ENCODE data around the gene SCAMP4.

The SCAMP4 gene

DNA sequence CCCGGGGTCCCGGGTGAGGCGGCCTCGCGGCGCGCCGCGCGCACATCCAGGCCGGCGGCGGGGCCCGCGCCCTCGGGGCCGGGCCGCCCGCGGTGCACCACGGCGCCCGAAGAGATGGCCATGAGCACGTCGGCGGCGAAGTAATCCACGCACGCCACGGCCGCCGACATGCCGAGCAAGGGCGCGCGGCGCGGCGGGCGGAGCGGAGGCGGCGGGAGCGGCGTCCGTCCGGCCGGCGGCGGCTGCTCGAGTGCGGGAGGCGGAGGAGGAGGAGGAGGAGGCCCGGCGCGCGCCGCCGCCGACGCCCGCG is 41.9 kb upstream of the SCAMP4 start, which contains the start of gene KLF16:
Gene KLF16, minus strand, starts transcription at position 252 of the 310 bp plus-strand sequence. Its CDS starts 82 bp downstream, at position 170.
- no peak for DNase-seq (ENCODE audit: low read depth)
- peak within 1 kb of the TSS; percentile 83 for H3K4me3 ChIP-seq (ENCODE audit: low read depth, low read length)
- TF ChIP-seq, protein P1, sequence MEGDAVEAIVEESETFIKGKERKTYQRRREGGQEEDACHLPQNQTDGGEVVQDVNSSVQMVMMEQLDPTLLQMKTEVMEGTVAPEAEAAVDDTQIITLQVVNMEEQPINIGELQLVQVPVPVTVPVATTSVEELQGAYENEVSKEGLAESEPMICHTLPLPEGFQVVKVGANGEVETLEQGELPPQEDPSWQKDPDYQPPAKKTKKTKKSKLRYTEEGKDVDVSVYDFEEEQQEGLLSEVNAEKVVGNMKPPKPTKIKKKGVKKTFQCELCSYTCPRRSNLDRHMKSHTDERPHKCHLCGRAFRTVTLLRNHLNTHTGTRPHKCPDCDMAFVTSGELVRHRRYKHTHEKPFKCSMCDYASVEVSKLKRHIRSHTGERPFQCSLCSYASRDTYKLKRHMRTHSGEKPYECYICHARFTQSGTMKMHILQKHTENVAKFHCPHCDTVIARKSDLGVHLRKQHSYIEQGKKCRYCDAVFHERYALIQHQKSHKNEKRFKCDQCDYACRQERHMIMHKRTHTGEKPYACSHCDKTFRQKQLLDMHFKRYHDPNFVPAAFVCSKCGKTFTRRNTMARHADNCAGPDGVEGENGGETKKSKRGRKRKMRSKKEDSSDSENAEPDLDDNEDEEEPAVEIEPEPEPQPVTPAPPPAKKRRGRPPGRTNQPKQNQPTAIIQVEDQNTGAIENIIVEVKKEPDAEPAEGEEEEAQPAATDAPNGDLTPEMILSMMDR (IDR thresholded peaks at IDR 0.05; ENCODE audit: low read depth, low read length, missing control alignments) = no peak
- in situ Hi-C loops (cut with HindIII; ENCODE audit: low sequenced_read_pairs) = no loop called here

DNA sequence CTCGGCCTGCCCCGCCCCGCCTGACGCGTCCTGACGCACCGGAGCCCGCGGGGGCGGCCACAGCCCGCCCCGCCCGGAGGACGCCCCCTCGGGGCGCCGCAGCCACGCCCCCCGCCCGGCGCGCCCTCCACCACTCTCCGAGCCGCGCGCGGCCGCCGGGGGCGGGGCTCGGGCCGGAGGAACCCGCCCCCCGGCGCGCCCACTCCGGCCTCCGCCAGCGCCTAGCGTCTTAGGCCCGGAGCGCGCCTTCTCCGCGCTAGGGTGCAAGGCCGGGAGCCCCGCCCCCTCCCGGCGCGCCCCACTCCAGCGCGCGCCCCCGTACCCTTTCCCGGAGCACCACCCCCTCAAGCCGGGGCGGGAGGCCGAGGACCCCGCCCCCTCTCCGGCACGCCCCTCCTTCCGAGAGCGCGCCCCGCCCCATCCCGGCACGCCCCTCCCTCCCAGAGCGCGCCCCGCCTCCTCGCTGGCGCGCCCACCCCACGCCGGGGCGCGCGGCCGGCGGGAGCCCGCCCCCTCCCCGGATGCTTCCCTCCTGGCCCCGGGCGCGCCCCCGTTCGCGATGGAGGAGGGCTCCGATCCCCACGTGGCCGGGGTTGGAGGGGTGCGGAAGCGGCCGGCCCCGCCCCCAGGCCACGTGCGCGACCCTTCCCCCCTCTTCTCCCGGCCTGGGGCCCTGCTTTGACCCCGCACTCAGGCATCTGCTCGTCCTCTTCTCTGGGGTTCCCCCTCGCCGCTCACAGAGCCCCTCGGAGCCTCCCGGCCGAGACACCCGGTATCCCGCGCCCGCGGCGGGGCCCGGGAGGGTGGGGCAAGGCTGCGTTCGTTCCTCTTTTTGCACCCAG is 41.3 kb upstream of the SCAMP4 start:
- in situ Hi-C loops (cut with HindIII; ENCODE audit: low sequenced_read_pairs) = no loop called here
- peak; percentile 78 for DNase-seq (ENCODE audit: low read depth)
- TF ChIP-seq, protein P1 (IDR thresholded peaks at IDR 0.05; ENCODE audit: low read depth, low read length, missing control alignments) = no peak
- H3K4me3 ChIP-seq (ENCODE audit: low read depth, low read length) = peak overlapping the region; percentile 71

DNA sequence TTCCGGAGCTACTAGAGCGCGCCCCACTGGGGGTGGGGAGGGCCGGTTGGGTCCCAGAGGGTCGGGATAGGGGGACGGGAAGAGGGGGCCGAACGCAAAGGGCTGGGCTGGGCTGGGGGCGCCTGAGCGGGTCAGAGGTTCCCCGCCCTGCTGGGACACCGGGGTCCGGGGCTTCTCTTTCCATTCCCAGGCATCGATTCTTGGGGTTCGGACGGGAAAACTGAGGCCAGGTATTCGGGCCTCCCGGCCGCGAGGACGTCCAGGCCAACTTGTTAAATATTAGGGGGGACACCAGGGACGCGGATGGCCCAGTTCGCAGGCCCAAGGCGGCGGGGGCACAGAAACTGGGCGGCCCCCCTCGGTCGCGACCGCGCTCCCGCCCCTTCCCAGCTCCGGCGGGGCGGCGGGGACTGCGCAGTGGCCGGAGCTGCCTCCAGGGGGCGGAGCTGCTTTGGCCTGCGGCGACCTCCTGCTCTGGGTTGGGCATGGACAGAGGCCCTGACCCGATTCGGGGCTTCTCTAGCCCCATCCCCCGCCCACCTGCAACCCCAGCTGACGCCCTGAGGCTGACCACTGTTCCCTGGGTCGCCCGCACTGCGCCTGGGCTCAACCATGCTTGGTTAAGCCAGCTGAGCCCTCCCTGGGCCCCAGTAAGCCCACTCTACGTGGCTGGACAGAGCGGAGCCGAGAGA is 40.6 kb upstream of the SCAMP4 start:
- H3K4me3 ChIP-seq (ENCODE audit: low read depth, low read length) = peak overlapping the region; percentile 71
- in situ Hi-C loops (cut with HindIII; ENCODE audit: low sequenced_read_pairs) = no loop called here
- DNase-seq (ENCODE audit: low read depth) = no peak
- TF ChIP-seq, protein P1 (IDR thresholded peaks at IDR 0.05; ENCODE audit: low read depth, low read length, missing control alignments) = peak; percentile 63

GRCh38 chr19:1865172-1866010 is 39.8 kb upstream of the SCAMP4 start:
- peak overlapping the region; percentile 71 for H3K4me3 ChIP-seq (ENCODE audit: low read depth, low read length)
- in situ Hi-C loops (cut with HindIII; ENCODE audit: low sequenced_read_pairs) = no loop called here
- TF ChIP-seq, protein P1 (IDR thresholded peaks at IDR 0.05; ENCODE audit: low read depth, low read length, missing control alignments) = no peak
- DNase-seq (ENCODE audit: low read depth) = no peak

- TF ChIP-seq, protein P1 (IDR thresholded peaks at IDR 0.05; ENCODE audit: low read depth, low read length, missing control alignments) = no peak
- no peak for DNase-seq (ENCODE audit: low read depth)
- in situ Hi-C loops (cut with HindIII; ENCODE audit: low sequenced_read_pairs) = no loop called here
- H3K4me3 ChIP-seq (ENCODE audit: low read depth, low read length) = no peak overlapping the region
Measured at GRCh38 chr19:1866693-1867348, 38.4 kb upstream of the SCAMP4 start.

DNA sequence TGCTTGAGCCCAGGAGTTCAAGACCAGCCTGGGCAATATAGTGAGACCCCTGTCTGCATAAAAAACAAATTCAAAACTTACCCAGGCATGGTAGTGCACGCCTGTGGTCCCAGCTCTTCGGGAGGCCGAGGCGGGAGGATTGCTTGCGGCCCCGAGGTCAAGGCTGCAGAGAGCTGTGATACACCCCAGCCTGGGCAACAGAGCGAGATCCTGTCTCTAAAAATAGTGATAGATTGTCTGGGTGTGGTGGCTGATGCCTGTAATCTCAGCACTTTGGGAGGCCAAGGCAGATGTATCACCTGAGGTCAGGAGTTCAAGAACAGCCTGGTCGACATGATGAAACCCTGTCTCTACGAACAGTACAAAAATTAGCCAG is 37.9 kb upstream of the SCAMP4 start:
- H3K4me3 ChIP-seq (ENCODE audit: low read depth, low read length) = no peak overlapping the region
- TF ChIP-seq, protein P1 (IDR thresholded peaks at IDR 0.05; ENCODE audit: low read depth, low read length, missing control alignments) = no peak
- in situ Hi-C loops (cut with HindIII; ENCODE audit: low sequenced_read_pairs) = no loop called here
- DNase-seq (ENCODE audit: low read depth) = no peak

Data from astrocyte of the cerebellum (primary cell).